HG02623 (cell line): ENCODE results near the gene FGGY.
"Not testable (repeated sequence)": the region's sequence is repeated elsewhere in the genome, so short reads cannot be mapped to it uniquely, and the experiment has no call there.

Experiments used
- ATAC-seq: cut with Tn5 transposase; IDR thresholded peaks from one replicate; pipeline ENCODE4 v1.9.1; 2021; ENCODE audit warnings: moderate library complexity; ENCODE audit not compliant: unreplicated experiment

The FGGY gene

GRCh38 chr1:59296358-59297256, at the start of gene FGGY:
TSS of gene FGGY (plus strand) at chr1:59297094. CDS start at chr1:59321550, 24,456 bp downstream.
- ATAC-seq: peak; percentile 89

- ATAC-seq: no peak
These were observed 48.1 kb upstream of the FGGY start for GRCh38 chr1:59248758-59249157.

GRCh38 chr1:59249396-59250137, 47.3 kb upstream of the FGGY start:
- no peak for ATAC-seq

- ATAC-seq: not testable (repeated sequence)
These were observed 45.8 kb upstream of the FGGY start for GRCh38 chr1:59251061-59251460.

- ATAC-seq: not testable (repeated sequence)
These were observed 40.5 kb upstream of the FGGY start for GRCh38 chr1:59256429-59256828.

GRCh38 chr1:59258412-59259032, 38.4 kb upstream of the FGGY start:
- no peak for ATAC-seq

GRCh38 chr1:59261537-59261936, 35.4 kb upstream of the FGGY start:
- ATAC-seq: no peak

GRCh38 chr1:59262631-59263030, 34.3 kb upstream of the FGGY start:
- no peak for ATAC-seq

GRCh38 chr1:59263111-59263510, 33.8 kb upstream of the FGGY start:
- ATAC-seq: no peak

GRCh38 chr1:59265622-59266021, 31.3 kb upstream of the FGGY start:
- ATAC-seq: no peak

GRCh38 chr1:59266180-59266926, 30.5 kb upstream of the FGGY start:
- peak; percentile 75 for ATAC-seq

GRCh38 chr1:59266927-59267293, 30.0 kb upstream of the FGGY start:
- peak; percentile 56 for ATAC-seq

- ATAC-seq: no peak
These were observed 28.5 kb upstream of the FGGY start for GRCh38 chr1:59268406-59268805.

GRCh38 chr1:59271561-59272260, 25.2 kb upstream of the FGGY start:
- no peak for ATAC-seq

- no peak for ATAC-seq
These were observed 24.4 kb upstream of the FGGY start for GRCh38 chr1:59272507-59272906.

- ATAC-seq: no peak
These were observed 20.4 kb upstream of the FGGY start for GRCh38 chr1:59276439-59276851.

GRCh38 chr1:59278780-59279354, 18.0 kb upstream of the FGGY start:
- ATAC-seq: no peak

- no peak for ATAC-seq
These were observed 17.2 kb upstream of the FGGY start for GRCh38 chr1:59279645-59280044.

- ATAC-seq: no peak
These were observed 13.9 kb upstream of the FGGY start for GRCh38 chr1:59282951-59283350.

GRCh38 chr1:59285691-59286090, 11.2 kb upstream of the FGGY start:
- no peak for ATAC-seq
